ENCODE measurements around the gene ABL2.

DNA sequence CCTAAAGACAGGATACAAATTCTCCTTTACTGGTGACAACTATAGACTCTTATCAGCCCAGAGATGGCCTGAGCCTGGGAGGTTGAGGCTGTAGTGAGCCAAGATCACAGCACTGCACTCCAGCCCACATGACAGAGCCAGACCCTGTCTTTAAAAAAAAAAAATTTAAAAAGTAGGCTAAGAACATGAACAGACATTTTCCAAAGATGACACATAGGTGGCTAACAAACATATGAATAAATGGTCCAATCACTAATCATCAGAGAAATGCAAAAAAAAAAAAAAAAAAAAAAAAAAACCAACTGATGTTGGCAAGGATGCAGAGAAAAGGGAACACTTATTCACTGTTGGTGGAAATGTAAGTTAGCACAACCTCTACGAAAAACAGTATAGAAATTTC lies 82.6 kb downstream of the ABL2 start:
- TF ChIP-seq YY1 (IDR thresholded peaks at IDR 0.05; ENCODE audit: insufficient read depth, insufficient read length) (no peak), ZNF274 (IDR thresholded peaks at IDR 0.05; ENCODE audit: low read depth, low read length) (no peak), SUZ12 (IDR thresholded peaks at IDR 0.05; ENCODE audit: extremely low read depth, insufficient read depth, insufficient read length) (no peak)
